PFSK-1 (cell line): ENCODE data around the gene PLSCR5.

Experiments used
- POLR2AphosphoS5 ChIP-seq: IDR thresholded peaks from 2 replicates; pipeline ENCODE4 v1.6.1; 2012; ENCODE audit warnings: low read depth, mild to moderate bottlenecking, control low read depth, low read length, moderate library complexity
- SIN3A ChIP-seq: IDR thresholded peaks from 2 replicates; pipeline ENCODE4 v1.6.1; 2012; ENCODE audit warnings: mild to moderate bottlenecking, low read length, moderate library complexity, borderline replicate concordance; ENCODE audit not compliant: insufficient read depth
- TAF1 ChIP-seq: IDR thresholded peaks from 2 replicates; pipeline ENCODE4 v1.6.1; 2012; ENCODE audit warnings: low read length, control low read depth, borderline replicate concordance; ENCODE audit not compliant: insufficient read depth
- TF ChIP-seq, protein P1 (sequence below), 2 experiments: IDR thresholded peaks; 2 replicates each; pipeline versions ENCODE4 v1.6.1 to v1.8.0; 2011 to 2012; ENCODE audit warnings: low read depth in 2 of 2, low read length in 2 of 2, control low read depth in 1 of 2, inconsistent platforms in 1 of 2, mild to moderate bottlenecking in 1 of 2, moderate library complexity in 1 of 2; ENCODE audit not compliant: insufficient read depth in 1 of 2

GRCh38 chr3:146612015-146612414 is 6.9 kb upstream of the PLSCR5 start:
- no peak for TF ChIP-seq TAF1
- no peak for TF ChIP-seq POLR2AphosphoS5
- TF ChIP-seq, protein P1, sequence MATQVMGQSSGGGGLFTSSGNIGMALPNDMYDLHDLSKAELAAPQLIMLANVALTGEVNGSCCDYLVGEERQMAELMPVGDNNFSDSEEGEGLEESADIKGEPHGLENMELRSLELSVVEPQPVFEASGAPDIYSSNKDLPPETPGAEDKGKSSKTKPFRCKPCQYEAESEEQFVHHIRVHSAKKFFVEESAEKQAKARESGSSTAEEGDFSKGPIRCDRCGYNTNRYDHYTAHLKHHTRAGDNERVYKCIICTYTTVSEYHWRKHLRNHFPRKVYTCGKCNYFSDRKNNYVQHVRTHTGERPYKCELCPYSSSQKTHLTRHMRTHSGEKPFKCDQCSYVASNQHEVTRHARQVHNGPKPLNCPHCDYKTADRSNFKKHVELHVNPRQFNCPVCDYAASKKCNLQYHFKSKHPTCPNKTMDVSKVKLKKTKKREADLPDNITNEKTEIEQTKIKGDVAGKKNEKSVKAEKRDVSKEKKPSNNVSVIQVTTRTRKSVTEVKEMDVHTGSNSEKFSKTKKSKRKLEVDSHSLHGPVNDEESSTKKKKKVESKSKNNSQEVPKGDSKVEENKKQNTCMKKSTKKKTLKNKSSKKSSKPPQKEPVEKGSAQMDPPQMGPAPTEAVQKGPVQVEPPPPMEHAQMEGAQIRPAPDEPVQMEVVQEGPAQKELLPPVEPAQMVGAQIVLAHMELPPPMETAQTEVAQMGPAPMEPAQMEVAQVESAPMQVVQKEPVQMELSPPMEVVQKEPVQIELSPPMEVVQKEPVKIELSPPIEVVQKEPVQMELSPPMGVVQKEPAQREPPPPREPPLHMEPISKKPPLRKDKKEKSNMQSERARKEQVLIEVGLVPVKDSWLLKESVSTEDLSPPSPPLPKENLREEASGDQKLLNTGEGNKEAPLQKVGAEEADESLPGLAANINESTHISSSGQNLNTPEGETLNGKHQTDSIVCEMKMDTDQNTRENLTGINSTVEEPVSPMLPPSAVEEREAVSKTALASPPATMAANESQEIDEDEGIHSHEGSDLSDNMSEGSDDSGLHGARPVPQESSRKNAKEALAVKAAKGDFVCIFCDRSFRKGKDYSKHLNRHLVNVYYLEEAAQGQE (IDR thresholded peaks at IDR 0.05; ENCODE audit: insufficient read depth in 1 of 2, low read depth in 2 of 2, low read length in 2 of 2) = no peak
- no peak for TF ChIP-seq SIN3A
